Hindlimb muscle (tissue), 1 donor: ENCODE results near the gene GDA. TPM values are rescaled to one million over a fixed set of nuclear protein-coding genes. Genes with fewer than 3 reads are reported as not detected.

Experiments used
- DNase-seq: peaks from one replicate; pipeline ENCODE4 v3.0.0-alpha.2; 2013
- polyA plus RNA-seq: library from polyadenylated mRNA; unstranded; fragments of 120-200 nt; gene quantifications from one replicate; pipeline ENCODE4 v1.2.1, GENCODE V29; 2013; ENCODE audit not compliant: insufficient read length

GDA gene
- 0.30 TPM for polyA plus RNA-seq

DNA sequence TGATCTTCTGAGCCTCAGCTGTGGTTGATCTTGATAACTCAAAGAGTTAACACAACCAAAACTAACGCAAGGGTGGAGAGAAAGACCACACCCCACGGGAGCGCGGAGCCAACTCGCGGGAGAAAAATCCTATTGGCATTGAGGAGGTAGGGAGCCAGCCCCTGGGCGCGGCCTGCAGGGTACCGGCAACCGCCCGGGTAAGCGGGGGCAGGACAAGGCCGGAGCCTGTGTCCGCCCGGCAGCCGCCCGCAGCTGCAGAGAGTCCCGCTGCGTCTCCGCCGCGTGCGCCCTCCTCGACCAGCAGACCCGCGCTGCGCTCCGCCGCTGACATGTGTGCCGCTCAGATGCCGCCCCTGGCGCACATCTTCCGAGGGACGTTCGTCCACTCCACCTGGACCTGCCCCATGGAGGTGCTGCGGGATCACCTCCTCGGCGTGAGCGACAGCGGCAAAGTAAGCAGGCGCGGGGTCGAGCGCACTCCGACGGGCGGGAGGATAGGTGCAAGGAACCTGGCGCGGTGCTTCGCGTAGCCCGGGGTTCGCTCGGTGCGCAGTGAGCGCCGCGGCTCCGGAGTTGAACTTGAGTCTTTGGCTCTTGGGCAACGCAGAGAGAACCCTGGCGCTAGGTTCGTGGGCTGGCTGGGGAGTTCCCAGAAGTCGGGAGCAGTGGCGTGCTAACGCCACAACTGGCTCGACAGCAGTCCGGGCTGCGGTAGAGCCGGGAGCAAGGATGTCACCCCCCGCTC lies at the start of gene GDA:
Gene GDA, plus strand, starts transcription at position 210 of the 745 bp plus-strand sequence. Its CDS starts 120 bp downstream, at position 330.
- DNase-seq = no peak

DNA sequence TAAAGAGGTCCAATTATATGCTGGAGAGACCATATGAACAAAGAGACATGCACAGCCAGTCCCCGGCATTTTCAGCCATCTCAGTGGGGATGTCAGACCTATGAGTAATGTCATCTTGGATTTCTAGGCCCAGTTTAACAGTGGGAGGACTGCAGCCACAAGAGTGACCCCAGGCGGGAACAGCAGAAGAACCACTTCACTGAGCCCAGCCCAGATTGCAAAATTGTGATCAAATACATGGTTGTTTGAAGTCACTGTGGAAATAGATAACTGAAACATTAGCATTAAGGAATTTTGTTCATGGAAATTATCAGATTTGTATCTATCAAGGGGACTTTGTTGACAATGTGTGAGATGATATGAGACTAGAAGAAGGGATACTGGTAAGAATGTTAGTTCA lies 46.7 kb upstream of the GDA start:
- no peak for DNase-seq

DNA sequence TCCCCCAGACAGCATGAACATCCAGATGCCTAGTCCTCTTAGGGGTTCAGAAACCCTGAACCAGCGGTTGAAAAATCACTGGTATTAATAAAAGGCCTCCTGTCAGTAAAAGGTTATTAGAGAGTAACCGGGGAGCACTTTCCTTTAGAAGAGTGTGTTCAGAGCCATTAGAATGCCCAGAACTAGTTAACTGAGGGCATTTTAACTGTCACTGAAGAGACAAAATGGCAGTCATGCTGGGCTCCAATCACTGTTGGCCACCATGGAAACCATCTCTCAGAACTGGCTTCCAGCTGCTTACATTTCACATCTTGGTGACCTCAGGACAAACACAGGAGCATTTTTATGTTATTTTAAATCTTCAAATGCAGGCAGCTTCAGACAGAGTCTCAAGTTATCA lies 36.2 kb upstream of the GDA start:
- no peak for DNase-seq

DNA sequence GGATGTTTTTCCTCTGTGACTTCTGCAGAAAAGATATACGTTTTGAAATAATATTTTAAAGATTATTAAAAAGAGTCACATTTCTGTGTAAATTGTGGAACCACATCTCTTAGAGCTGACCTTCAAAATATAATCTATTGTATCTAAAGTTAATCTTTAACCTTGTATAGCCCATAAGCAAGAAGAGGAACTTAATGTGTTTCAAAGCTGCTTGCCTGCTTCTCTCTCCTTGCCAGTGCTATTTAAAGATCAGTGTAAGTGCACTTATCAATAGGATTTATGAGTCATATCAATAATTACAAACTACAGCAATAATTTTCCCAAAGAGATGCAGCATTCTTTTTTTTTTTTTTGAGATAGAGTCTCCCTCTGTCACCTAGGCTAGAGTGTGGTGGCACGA lies 29.4 kb upstream of the GDA start:
- no peak for DNase-seq

DNA sequence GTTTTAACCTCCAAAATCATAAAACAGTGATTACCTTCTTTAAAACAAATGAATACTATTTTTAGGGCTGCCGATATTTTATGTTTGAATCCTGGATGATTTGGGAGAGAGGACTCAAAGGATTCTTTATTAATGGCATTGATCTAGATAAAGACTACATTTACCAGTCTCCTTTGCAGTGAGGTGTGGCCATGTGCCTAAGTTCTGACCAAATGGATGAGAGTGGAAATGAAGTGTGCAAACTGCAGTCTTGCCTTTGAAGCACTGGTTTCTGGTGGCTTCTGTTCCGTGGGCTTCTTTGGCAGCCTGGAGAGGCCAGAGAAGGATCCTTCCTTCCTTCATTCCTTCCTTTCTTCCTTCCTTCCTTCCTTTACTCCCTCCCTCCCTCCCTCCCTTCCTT lies 24.3 kb upstream of the GDA start:
- DNase-seq = no peak

DNA sequence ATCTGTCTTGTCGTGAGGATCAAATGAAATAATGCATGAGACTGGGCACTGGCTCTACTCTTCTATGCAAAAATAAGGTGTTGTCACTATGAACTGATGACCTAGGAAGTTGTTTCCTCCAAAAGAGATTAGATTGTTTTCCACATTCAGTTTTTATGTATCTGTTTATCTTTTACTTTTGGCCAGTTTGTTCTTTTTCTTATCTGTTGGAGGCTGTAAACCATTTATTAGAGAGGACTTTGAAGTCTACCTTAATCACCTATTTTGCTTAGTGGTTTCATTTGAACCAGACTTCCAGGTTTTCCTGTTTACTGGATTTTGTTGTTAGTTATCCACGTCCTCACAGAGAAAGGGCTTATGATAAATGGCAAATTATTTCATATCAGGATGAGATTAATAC lies 21.5 kb upstream of the GDA start:
- DNase-seq = no peak

DNA sequence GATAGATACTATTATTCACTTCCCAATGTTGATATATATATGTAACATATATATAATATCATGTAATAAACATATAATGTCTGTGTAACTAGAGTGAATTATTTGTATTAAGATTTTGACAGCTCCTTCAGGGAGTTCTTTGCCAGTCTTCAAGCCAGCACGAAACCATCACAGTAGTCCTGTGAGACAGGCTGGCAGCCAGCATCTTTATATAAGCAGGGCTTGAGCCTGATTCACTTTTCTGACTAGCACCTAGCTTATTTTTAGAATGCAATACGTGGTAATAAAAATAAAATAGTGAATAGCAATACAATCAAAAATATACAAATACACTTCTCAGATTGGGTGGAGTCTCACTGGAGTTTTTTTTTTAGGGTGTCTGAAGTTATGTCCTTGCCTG lies 20.7 kb upstream of the GDA start:
- no peak for DNase-seq

DNA sequence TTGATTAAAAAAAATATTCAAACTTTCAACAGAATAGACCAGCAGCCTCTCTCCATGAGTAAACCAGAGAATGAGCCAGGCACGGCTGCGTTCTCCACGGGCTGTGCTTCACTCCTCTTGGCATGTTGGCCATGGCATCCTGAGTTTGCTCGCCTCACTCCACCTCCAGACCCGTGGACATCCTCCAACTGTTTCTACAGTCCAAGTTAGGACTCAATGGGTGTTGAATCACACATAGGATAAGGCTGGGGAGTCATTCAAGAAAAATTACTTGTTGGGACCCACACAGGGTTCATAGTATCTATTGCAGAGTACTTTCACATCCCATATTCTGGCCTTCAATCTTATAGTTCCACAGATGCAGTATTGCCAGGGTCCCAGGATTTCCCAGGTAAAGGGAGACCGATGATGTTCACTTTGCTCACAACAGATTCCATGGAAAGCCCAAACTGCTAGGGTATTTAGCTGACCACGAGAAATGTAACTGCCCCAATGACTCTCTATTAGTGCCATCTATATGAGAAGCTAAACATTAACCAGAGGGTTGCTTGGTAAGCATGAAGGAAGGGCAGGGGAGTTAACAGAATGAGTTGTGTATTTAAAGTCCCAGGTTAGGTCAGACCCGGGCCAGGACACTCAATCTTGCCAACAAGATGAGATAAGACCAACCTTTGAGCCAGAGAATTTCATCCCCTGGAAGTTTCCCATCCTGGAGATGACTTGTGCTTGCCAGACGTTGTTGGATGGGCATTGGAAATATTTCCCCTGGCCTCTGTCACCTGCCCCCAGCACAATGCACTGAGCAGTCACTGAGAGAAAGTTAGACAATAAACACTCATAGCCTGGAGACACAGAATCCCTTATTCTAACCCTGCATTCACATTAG lies 19.7 kb upstream of the GDA start:
- no peak for DNase-seq

DNA sequence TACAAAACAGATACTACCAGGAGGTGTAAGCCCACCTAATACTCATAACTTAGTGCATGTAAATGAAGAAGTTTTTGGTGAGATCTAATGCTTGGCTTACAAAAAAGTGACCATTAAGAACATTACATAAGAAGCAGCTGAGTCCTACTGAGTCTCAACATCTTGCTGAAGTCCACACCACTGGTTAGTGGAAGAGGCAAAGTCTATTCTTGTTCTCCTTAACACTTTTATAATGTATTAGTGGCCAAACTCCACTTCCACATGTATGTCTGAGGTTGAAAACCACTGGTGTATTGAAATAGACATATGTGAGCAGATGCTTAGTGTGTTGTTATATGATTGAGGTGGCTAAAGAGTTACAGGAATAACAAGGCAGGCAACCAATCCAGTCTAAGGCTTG lies 18.9 kb upstream of the GDA start:
- no peak for DNase-seq

DNA sequence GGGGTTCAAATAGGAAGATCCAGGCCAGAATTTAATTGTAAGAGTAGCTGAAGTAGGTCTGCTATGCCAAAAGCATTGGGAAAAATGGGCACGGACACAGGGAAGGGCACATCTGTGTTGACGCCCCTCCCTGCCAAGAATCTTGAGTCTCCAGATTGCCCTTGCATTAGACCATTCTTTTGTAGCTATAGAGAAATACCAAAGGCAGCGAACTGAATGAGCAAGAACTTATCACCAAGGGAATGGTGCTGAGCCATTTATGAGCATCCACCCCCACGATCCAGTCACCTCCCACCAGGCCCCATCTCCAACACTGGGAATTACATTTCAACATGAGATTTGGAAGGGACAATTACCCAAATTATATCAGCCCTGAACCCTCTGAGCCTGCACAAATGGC lies 18.0 kb upstream of the GDA start:
- DNase-seq = no peak

DNA sequence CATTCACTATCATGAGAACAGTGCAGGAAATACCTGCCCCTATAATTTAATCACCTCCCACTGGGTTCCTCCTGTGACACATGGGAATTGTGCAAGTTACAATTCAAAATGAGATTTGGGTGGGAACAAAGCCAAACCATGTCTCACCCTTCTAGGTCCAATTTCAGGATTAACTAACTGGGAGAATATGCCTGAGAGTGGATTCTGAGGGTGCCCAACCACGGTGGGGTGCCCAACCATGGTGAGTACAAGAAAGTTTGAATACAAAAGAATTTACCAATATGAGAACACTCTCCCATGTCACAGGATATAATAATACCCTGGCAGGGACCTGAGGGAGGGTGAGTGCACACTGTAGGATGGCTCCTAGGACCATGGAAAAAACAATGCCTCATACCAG lies 17.2 kb upstream of the GDA start:
- no peak for DNase-seq

DNA sequence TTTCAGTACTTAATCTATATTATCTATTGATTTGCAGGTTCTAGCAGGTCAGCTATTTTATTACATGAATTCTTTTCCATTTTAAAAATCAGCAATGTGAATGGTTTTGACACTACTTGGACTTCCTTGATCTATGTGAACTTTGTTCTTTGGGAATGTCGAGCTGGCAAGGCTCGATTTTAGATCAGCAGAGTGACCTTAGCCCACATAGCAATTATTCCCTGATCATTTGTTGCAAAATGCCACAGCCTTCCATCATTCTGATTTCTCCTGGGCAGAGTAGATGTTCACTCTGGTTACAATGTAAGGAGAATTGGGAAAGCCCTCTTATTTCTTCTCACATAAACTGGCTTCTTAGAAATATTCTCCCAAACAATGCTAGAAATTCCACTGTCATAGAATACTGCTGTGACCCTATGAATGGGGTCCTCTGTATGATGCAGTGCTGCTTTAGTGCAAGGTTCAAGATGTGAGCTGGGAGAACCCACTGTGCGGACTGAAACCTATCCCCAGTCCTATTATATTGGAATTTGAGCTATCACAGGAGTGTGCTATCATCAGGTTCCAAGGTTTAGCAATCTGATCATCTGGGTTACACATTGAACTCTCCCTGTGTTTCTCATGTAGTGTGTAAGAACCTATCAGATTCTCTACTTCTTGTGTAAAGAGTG lies 15.7 kb upstream of the GDA start:
- DNase-seq = no peak

DNA sequence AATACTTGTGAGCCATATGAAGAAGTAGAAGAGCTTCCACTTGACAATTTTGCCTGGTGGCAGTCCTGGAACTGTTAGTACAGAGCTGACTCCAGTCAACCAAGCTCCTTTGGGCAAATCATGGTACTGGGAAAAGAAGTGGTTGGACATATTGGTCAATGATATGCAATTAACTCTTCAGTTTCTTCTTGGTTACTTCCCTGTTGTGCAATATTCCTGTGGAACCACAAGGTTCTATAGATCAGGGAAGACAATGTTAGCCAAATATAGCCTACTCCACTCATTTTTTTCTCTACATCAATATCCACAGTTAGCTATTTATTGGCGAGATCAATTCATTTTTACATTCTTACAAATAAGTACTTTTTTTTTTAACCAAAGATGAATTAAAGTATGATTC lies 14.4 kb upstream of the GDA start:
- no peak for DNase-seq

DNA sequence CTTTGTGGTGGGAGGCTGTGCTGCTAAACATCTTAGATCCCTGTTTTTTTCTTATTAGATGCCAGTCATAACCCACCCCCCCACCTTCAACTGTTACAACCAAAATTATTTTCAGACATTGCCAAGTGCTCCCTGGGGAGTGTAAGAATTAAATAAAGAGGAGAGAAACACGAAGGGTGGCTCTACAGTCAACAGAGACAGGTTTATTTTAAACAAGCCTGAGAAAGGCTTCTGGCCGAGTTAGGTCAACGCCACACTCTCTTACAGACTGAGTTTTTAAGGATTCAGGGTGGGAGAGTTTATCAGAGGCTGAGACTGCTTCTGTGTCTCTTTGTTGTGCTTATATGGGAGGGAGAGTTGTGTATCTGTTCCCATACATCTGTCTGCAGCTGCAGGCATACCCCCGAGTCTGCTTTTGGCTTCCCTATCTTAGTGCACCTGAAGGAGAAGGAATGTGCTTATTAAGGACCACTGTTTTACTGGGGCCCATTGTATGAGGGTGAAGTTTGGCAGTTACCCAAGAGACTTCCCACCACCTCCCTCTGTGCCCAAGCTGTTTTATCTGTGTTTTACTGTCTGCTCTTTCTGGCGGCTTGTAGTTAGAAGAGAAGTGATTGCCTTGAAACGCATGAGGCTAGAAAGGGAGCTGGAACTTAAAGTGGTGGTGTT lies 11.4 kb upstream of the GDA start:
- DNase-seq = no peak

DNA sequence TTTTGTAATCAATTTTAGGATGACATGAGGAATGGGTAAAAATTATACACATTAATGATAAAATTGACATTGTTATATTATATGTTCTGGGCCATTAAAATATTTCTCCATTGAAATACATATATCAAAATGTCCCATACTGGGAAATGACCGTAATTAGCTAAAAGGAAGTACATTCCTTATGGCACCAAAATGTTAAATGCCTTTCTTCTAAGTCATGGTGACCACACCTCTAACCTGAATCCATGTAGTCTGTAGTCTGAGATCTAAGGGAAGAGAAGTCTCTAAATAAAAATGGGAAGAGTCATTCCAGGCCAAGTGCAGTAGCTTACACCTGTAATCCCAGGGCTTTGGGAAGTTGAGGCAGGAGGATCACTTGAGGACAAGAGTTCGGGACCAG lies 10.0 kb upstream of the GDA start:
- DNase-seq = no peak

DNA sequence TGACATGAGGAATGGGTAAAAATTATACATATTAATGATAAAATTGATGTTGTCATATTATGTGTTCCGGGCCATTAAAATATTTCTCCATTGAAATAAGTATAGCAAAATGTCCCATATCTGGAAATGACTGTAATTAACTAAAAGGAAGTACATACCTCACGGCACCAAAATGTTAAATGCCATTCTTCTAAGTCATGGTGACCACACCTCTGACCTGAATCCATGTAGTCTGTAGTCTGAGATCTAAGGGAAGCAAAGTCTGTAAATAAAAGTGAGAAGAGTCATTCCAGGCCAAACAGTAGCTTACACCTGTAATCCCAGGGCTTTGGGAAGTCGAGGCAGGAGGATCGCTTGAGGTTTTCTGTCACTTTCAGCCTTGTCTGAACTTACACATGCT lies 8.7 kb upstream of the GDA start:
- no peak for DNase-seq

DNA sequence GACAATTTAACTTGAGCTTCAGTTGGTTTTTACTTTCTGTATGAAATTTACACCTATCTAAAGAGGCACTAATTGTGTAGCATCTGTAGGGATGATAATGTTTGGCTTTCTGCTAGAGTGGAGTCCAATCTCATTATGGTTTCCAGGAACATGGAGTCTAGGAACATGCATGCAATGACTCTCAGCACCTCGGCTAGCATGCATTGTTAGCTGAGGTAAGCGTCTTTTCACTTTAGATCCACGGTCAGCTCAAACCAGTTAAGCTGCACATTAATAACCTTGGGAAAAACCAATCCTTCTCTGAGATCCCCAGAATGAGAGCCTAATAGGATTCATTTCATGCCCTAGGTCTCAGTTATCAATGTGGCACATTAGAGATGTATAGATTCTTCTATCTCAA lies 7.8 kb upstream of the GDA start:
- no peak for DNase-seq

DNA sequence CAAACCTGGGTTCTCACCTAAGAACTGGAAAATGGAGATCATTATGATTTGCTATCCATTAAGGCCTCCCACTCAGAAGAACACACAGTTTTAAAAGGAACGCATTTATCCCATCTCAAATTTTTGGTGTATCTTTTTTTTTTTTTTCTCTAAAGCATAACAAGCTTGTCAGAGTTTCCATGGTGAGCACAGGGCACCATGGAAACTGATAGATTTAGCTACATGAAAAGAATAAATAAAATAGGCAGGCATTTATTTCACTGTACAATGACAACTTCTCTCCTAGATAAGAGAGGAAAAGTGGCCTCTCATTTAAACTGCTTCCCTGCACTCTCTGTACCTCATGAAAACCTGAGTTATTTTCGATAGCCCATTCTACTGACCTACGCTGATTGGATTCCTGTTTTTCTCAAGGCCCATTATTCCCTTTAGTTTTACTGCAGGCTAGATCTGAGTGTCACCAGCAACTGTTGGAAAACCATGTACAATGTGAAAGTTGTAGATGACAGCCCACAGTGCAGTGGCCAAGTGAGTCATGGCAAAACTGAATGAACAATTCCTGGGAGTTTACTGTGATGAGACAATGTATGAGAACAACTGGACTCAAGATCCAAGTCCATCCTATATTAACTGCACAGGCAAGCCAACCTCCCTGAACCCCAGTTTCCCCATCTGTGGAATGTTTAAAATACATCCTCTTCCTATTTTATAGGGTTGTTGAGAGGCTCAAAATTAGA lies 4.3 kb upstream of the GDA start:
- DNase-seq = no peak

DNA sequence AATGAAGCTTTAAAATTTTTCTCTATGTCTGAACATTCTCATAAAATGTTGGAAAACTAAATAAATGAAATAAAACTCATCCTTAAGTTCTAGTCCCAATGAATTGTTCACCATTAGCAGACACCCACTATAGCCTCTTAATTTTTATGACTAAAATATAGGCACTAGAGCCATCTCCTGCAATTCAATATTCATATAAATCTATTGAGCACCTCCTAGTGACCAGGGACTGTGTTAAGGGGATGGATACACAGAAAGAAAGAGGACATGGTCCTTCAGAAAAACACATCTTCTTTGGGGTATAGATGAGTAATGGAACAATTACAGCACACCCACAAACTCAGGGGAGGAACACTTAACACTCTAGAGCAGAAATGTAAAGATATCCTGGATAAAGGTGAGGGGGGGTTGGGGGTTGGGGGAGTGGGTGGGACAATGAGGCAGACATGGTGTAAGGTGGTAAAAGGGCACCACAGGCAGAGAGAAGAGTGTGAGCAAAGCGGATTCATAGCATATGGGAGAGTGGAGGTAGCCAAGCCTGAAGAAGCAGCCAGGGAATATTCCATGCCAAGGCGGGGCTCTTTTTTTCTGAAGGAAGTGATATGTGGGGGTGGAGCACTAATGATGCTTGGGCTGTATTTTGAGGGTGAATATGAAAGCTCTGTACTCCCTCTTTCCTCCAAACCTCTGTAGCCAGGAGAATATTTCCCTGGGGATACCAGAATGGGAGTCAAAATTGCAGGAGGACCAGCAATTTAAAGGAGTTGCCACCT lies 3.3 kb upstream of the GDA start:
- DNase-seq = no peak

DNA sequence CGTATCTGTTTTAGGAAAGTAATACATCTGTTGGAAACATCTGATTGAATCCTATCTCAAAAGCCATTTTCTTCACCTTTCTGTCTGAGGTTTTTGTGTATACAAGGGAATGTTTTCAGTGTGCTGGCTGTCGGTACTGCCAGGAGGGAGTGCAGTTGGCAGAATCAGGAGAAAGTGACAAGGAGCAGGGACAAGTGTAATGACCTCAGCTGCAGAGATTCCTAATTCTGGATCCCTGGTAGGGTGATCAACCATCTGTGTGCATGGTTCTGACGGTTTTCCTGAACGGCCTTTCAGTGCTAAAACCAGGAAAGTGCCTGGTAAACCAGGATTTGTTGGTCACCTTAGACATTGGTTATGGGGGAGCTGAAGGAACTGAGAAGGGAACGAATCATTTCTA lies 1.6 kb upstream of the GDA start:
- DNase-seq = no peak

DNA sequence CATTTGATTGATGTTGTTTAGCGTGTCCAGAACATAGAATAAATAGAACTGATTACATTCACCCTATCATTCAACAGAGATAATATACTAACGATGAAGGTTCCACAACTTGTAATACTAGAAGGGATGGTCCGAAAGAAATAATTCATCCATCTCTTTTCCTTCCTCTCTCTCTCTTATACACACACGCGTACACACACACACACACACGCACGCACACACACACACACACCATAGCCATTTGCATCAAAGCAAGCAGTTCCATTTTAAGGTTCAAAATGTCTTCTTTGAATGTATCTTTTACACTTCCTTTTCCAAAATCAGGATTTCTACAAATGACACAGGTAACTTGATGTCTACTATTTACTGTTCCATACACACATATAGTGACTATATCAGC lies 887 bp downstream of the GDA start:
- DNase-seq = no peak
